Endothelial cell of hepatic sinusoid (primary cell): Measurements from ENCODE around the gene SUMO4.
"Not testable (repeated sequence)": the region's sequence is repeated elsewhere in the genome, so short reads cannot be mapped to it uniquely, and the experiment has no call there.

Experiments
- in situ Hi-C: cut with HindIII; loops from 2 replicates; pipeline ENCODE4 v1.10.0; 2017; ENCODE audit warnings: low sequenced_read_pairs

SUMO4 gene

GRCh38 chr6:149429427-149430360, 29.6 kb downstream of the SUMO4 start:
- in situ Hi-C loops = loop anchor here (5.0 kb wide), 4 partner anchors 92 to 397 kb away; no protein-coding TSS in a partner anchor

- in situ Hi-C loops = loop anchor here (5.0 kb wide), 4 partner anchors 95 to 400 kb away; no protein-coding TSS in a partner anchor
Measured at GRCh38 chr6:149431905-149432775, 32.1 kb downstream of the SUMO4 start.

- in situ Hi-C loops = loop anchor here (5.0 kb wide), 4 partner anchors 96 to 401 kb away; no protein-coding TSS in a partner anchor
Measured at GRCh38 chr6:149433405-149433804, 33.3 kb downstream of the SUMO4 start.

GRCh38 chr6:149433881-149434280, 33.8 kb downstream of the SUMO4 start:
- in situ Hi-C loops = loop anchor here (5.0 kb wide), 4 partner anchors 97 to 402 kb away; no protein-coding TSS in a partner anchor

- in situ Hi-C loops = no loop called here
Measured at GRCh38 chr6:149435919-149436586, 36.0 kb downstream of the SUMO4 start.

GRCh38 chr6:149436647-149437046, 36.6 kb downstream of the SUMO4 start:
- in situ Hi-C loops = no loop called here

- in situ Hi-C loops = no loop called here
Measured at GRCh38 chr6:149437212-149437611, 37.1 kb downstream of the SUMO4 start.

- in situ Hi-C loops = no loop called here
Measured at GRCh38 chr6:149438855-149439254, 38.8 kb downstream of the SUMO4 start.

- in situ Hi-C loops = no loop called here
Measured at GRCh38 chr6:149439626-149440025, 39.6 kb downstream of the SUMO4 start.

GRCh38 chr6:149440735-149441671, 40.9 kb downstream of the SUMO4 start:
- in situ Hi-C loops = no loop called here

GRCh38 chr6:149441740-149442139, 41.7 kb downstream of the SUMO4 start:
- in situ Hi-C loops = no loop called here

- in situ Hi-C loops = no loop called here
Measured at GRCh38 chr6:149443411-149444181, 43.5 kb downstream of the SUMO4 start.

GRCh38 chr6:149444360-149445094, 44.5 kb downstream of the SUMO4 start:
- in situ Hi-C loops = not testable (repeated sequence)

- in situ Hi-C loops = no loop called here
Measured at GRCh38 chr6:149445095-149445466, 45.0 kb downstream of the SUMO4 start.

GRCh38 chr6:149445573-149445972, 45.5 kb downstream of the SUMO4 start:
- in situ Hi-C loops = no loop called here

- in situ Hi-C loops = no loop called here
Measured at GRCh38 chr6:149446791-149447376, 46.8 kb downstream of the SUMO4 start.

GRCh38 chr6:149448821-149449453, 48.9 kb downstream of the SUMO4 start:
- in situ Hi-C loops = no loop called here
